ENCODE data around the gene DOCK2.

DNA sequence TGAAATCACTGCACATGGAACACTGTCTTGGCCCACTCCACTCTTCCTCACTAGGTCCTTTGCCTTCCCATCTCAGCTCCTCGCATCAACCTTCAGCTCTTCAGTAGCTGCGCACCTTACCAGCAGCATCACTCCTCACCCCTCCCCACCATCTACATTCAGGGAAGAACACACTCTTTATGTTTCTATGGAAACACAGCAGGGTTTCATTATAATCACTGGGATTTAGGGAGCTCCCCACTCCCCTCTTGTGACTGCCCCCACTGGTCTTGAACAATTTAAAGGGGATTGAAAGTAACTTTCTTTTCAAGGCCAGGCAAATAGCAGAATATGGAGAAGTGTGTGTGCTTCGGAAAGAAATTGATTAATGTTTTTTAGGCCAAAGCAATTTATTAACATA, 232.0 kb downstream of the DOCK2 start:
- TF ChIP-seq RCOR1 (IDR thresholded peaks at IDR 0.05; ENCODE audit: low read length): no peak
- TF ChIP-seq CTCF (IDR thresholded peaks at IDR 0.05): no peak
- TF ChIP-seq, protein P1, sequence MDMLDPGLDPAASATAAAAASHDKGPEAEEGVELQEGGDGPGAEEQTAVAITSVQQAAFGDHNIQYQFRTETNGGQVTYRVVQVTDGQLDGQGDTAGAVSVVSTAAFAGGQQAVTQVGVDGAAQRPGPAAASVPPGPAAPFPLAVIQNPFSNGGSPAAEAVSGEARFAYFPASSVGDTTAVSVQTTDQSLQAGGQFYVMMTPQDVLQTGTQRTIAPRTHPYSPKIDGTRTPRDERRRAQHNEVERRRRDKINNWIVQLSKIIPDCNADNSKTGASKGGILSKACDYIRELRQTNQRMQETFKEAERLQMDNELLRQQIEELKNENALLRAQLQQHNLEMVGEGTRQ (IDR thresholded peaks at IDR 0.05; ENCODE audit: borderline replicate concordance, low read depth, low read length): no peak
- no peak for TF ChIP-seq RXRA (IDR thresholded peaks at IDR 0.05; ENCODE audit: borderline replicate concordance, low read depth)
- no peak for TF ChIP-seq RFX5 (IDR thresholded peaks at IDR 0.05; ENCODE audit: low read length)
- no peak for TF ChIP-seq TAF1 (IDR thresholded peaks at IDR 0.05; ENCODE audit: borderline replicate concordance, low read depth, low read length)
- TF ChIP-seq, protein P2, sequence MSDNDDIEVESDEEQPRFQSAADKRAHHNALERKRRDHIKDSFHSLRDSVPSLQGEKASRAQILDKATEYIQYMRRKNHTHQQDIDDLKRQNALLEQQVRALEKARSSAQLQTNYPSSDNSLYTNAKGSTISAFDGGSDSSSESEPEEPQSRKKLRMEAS (IDR thresholded peaks at IDR 0.05; ENCODE audit: low read depth): no peak
- no peak for TF ChIP-seq JUND (IDR thresholded peaks at IDR 0.05)
- no peak for TF ChIP-seq FOXM1 (IDR thresholded peaks at IDR 0.05; ENCODE audit: low read depth)
- no peak for TF ChIP-seq SIN3A (IDR thresholded peaks at IDR 0.05; ENCODE audit: borderline replicate concordance, low read depth, low read length)
- TF ChIP-seq POLR2AphosphoS5 (IDR thresholded peaks at IDR 0.05; ENCODE audit: low read depth, low read length): no peak
- no peak for TF ChIP-seq EZH2phosphoT487 (IDR thresholded peaks at IDR 0.05; ENCODE audit: borderline replicate concordance, low read depth)

Data from SK-N-SH (cell line).